CD4-positive, alpha-beta T cell (primary cell): ENCODE results near the gene TTC12. TPM values are rescaled to one million over a fixed set of nuclear protein-coding genes. Genes with fewer than 3 reads are reported as not detected.

Experiments used
- ATAC-seq: fragments of 200-7000 bp; cut with Tn5 transposase; one replicate; pipeline ENCODE4 v1.10.0; 2022; ENCODE audit warnings: mild to moderate bottlenecking; ENCODE audit not compliant: poor library complexity
- CTCF ChIA-PET: fragments of 350-600 bp; sonication (Branson Sonifier 250); formaldehyde crosslinking; loops from one replicate; lab custom pipeline; 2021; ENCODE audit warnings: antibody characterized with exemption, inconsistent platforms; lab: Charles Lee
- POLR2A ChIA-PET: fragments of 350-600 bp; sonication (Branson Sonifier 250); formaldehyde crosslinking; loops from one replicate; lab custom pipeline; 2021; ENCODE audit warnings: antibody characterized with exemption, inconsistent platforms; lab: Charles Lee
- DNase-seq, 14 experiments: peaks; one replicate each; pipeline ENCODE4 v3.0.0-alpha.2; 2013 to 2020; ENCODE audit warnings: mixed read lengths in 2 of 14
- H3K27ac ChIP-seq, 2 donors: one replicate each; pipeline versions ENCODE4 v1.5.1 to v1.7.0; 2013; ENCODE audit warnings: low read length in 2 of 2, low read depth in 1 of 2, mild to moderate bottlenecking in 1 of 2
- H3K27me3 ChIP-seq, 2 experiments: 1 replicate in 1 of 2; 2 replicates in 1 of 2; pipeline versions ENCODE4 v1.6.1 to v1.7.0; 2013; ENCODE audit warnings: low read length in 2 of 2, control low read depth in 1 of 2, mild to moderate bottlenecking in 1 of 2, moderate library complexity in 1 of 2; ENCODE audit not compliant: insufficient read depth in 2 of 2, control insufficient read depth in 1 of 2
- H3K36me3 ChIP-seq: one replicate; pipeline ENCODE4 v1.6.1; 2013; ENCODE audit warnings: low read length, control low read depth; ENCODE audit not compliant: insufficient read depth
- H3K4me1 ChIP-seq: one replicate; pipeline ENCODE4 v1.6.1; 2013; ENCODE audit warnings: low read length, control low read depth; ENCODE audit not compliant: insufficient read depth
- H3K4me3 ChIP-seq: one replicate; pipeline ENCODE4 v1.5.1; 2013; ENCODE audit warnings: mild to moderate bottlenecking, low read length, moderate library complexity
- H3K9me3 ChIP-seq, 2 experiments: 1 replicate in 1 of 2; 2 replicates in 1 of 2; pipeline versions ENCODE4 v1.6.1 to v1.7.0; 2013; ENCODE audit warnings: low read length in 2 of 2, mild to moderate bottlenecking in 2 of 2, control low read depth in 1 of 2, moderate library complexity in 1 of 2; ENCODE audit not compliant: control insufficient read depth in 1 of 2, insufficient read depth in 1 of 2
- H3K27ac Mint-ChIP-seq: one replicate; pipeline ENCODE4 v1.8.0; 2020; ENCODE audit warnings: mixed read lengths
- H3K27me3 Mint-ChIP-seq: one replicate; pipeline ENCODE4 v1.8.0; 2021; ENCODE audit warnings: mixed read lengths
- H3K36me3 Mint-ChIP-seq: one replicate; pipeline ENCODE4 v1.8.0; 2021; ENCODE audit warnings: low read depth, mixed read lengths
- H3K4me1 Mint-ChIP-seq: one replicate; pipeline ENCODE4 v1.8.0; 2021; ENCODE audit warnings: low read depth, mixed read lengths
- H3K4me3 Mint-ChIP-seq: one replicate; pipeline ENCODE4 v1.8.0; 2020; ENCODE audit warnings: mild to moderate bottlenecking, mixed read lengths
- H3K9me3 Mint-ChIP-seq: one replicate; pipeline ENCODE4 v1.8.0; 2020; ENCODE audit warnings: mixed read lengths
- CTCF ChIP-seq: fragments of 200-600 bp; IDR thresholded peaks from one replicate; pipeline ENCODE4 v1.8.0; 2022; ENCODE audit warnings: antibody characterized with exemption, mild to moderate bottlenecking
- intact Hi-C, 2 experiments: fragments of 100-400 bp; cut with DNase I in 1 of 2; cut with micrococcal nuclease in 1 of 2; formaldehyde crosslinking; loops; one replicate each; pipeline versions ENCODE4 v1.15.1 to v1.9.0; 2023 to 2025; cut with DNase I, micrococcal nuclease
- total RNA-seq, 174 experiments: library from RNA in 2 of 174; stranded (reverse) in 2 of 174; gene quantifications; one replicate each; pipeline ENCODE4 v1.2.3 and lab custom pipeline; 2021 to 2026

The TTC12 gene
- total RNA-seq, 2 experiments from 2014 or later = 26.5 to 34.5 TPM

DNA sequence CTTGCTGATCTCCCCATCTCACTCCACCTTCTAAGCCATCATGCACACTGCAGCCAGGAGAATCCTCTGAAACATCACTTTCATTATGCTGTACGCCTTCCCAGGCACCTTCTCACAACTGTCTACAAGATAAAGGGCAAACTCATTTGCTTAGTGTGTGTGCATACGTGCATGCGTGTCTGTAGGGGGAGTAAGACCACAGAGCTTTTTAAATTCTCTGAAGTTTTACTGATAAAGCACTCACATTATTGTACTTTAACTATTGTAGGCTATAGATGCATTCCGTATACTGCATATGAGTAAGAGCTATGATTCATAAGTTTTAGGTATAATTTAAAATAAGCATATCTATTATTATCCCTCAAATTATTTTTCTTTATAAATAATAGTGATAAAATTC, 57.9 kb downstream of the TTC12 start:
- POLR2A ChIA-PET = no interaction called here
- Histone ChIP-seq H3K27me3 (no peaks in the 10 kb centered on the region), H3K4me3 (no peak overlapping the region), H3K9me3 (no peaks in the 10 kb centered on the region), H3K27ac (no peak overlapping the region), H3K4me1 (no peaks in the 10 kb centered on the region), H3K36me3 (peaks cover 22% of the 10 kb centered on the region)
- Mint-ChIP-seq H3K27me3 (no peaks in the 10 kb centered on the region), H3K36me3 (peaks cover 59% of the 10 kb centered on the region), H3K9me3 (no peaks in the 10 kb centered on the region), H3K27ac (no peak overlapping the region), H3K4me3 (no peak overlapping the region), H3K4me1 (no peaks in the 10 kb centered on the region)
- CTCF ChIA-PET = no interaction called here
- DNase-seq (no peak), ATAC-seq (no peak)
- TF ChIP-seq CTCF = no peak
- intact Hi-C loops = no loop called here

- no peaks in the 10 kb centered on the region for H3K27me3 ChIP-seq
- intact Hi-C loops = no loop called here
- CTCF ChIA-PET = no interaction called here
- H3K27ac ChIP-seq = no peak overlapping the region
- Mint-ChIP-seq H3K27me3 (no peaks in the 10 kb centered on the region), H3K27ac (no peak overlapping the region), H3K36me3 (peaks cover 53% of the 10 kb centered on the region), H3K4me3 (no peak overlapping the region), H3K9me3 (no peaks in the 10 kb centered on the region), H3K4me1 (no peaks in the 10 kb centered on the region)
- no peak for DNase-seq
- no peak for ATAC-seq
- POLR2A ChIA-PET = no interaction called here
- H3K36me3 ChIP-seq = peaks cover 12% of the 10 kb centered on the region
- H3K4me3 ChIP-seq = no peak overlapping the region
- no peaks in the 10 kb centered on the region for H3K9me3 ChIP-seq
- no peaks in the 10 kb centered on the region for H3K4me1 ChIP-seq
- TF ChIP-seq CTCF = no peak
Observed at GRCh38 chr11:113373306-113373705, 58.9 kb downstream of the TTC12 start.

GRCh38 chr11:113373981-113374560, 59.7 kb downstream of the TTC12 start:
- H3K27ac ChIP-seq = no peak overlapping the region
- intact Hi-C loops = no loop called here
- no peak overlapping the region for H3K4me3 ChIP-seq
- POLR2A ChIA-PET = interaction anchor here (1.0 kb wide), 1 partner anchor 9 kb away, joined by 3 read pairs; no protein-coding TSS in a partner anchor
- no peaks in the 10 kb centered on the region for H3K27me3 Mint-ChIP-seq
- H3K4me3 Mint-ChIP-seq = no peak overlapping the region
- H3K27me3 ChIP-seq = no peaks in the 10 kb centered on the region
- TF ChIP-seq CTCF = no peak
- CTCF ChIA-PET = no interaction called here
- H3K9me3 ChIP-seq = no peaks in the 10 kb centered on the region
- ATAC-seq (no peak), DNase-seq (no peak)
- H3K36me3 ChIP-seq = peaks cover 6% of the 10 kb centered on the region
- no peaks in the 10 kb centered on the region for H3K4me1 Mint-ChIP-seq
- peaks cover 49% of the 10 kb centered on the region for H3K36me3 Mint-ChIP-seq
- H3K27ac Mint-ChIP-seq = no peak overlapping the region
- H3K9me3 Mint-ChIP-seq = no peaks in the 10 kb centered on the region
- H3K4me1 ChIP-seq = no peaks in the 10 kb centered on the region
